Mononuclear cell (primary cell): ENCODE measurements around the gene SETD4. TPM values are rescaled to one million over a fixed set of nuclear protein-coding genes. Genes with fewer than 3 reads are reported as not detected.

Source experiments
- H3K27me3 ChIP-seq: 2 replicates; pipeline ENCODE4 v1.6.0; 2011; ENCODE audit warnings: low read length, control low read depth; ENCODE audit not compliant: insufficient read depth
- H3K4me1 ChIP-seq: 2 replicates; pipeline ENCODE4 v1.5.1; 2011; ENCODE audit warnings: mild to moderate bottlenecking, low read length, control low read depth; ENCODE audit not compliant: insufficient read depth
- H3K4me3 ChIP-seq: 2 replicates; pipeline ENCODE4 v1.5.1; 2011; ENCODE audit warnings: mild to moderate bottlenecking, low read length, moderate library complexity
- H3K9me3 ChIP-seq: 2 replicates; pipeline ENCODE4 v1.5.1; 2011; ENCODE audit warnings: low read depth, mild to moderate bottlenecking, control low read depth, low read length
- total RNA-seq: library from RNA; depleted of rRNA; stranded (reverse); fragments of >200 nt; gene quantifications from one replicate; pipeline ENCODE4 v1.2.3, GENCODE V29; 2012

SETD4 gene
- total RNA-seq, 1 donor, result 8.4 TPM

DNA sequence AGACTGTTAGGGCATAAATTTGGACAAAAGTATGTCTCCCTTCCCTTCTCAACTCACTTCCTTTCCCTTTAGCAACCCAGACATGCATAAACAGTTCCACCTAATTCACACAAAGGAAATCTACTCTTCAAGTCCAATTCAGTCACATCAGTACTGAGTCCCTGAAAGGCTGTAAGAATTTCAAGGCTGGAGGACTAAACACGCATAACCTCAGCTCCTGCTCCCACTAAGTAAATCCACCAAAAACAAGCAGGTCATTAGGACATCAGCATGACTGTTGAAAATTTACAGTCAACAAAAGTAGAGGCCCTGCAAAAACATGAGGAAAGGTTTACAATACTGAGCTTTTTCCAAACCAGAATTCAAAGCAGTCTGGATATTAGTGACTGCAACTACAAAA is 18.4 kb downstream of the SETD4 start:
- no peak overlapping the region for H3K4me3 ChIP-seq
- no peaks in the 10 kb centered on the region for H3K27me3 ChIP-seq
- H3K9me3 ChIP-seq, result no peaks in the 10 kb centered on the region
- no peaks in the 10 kb centered on the region for H3K4me1 ChIP-seq

DNA sequence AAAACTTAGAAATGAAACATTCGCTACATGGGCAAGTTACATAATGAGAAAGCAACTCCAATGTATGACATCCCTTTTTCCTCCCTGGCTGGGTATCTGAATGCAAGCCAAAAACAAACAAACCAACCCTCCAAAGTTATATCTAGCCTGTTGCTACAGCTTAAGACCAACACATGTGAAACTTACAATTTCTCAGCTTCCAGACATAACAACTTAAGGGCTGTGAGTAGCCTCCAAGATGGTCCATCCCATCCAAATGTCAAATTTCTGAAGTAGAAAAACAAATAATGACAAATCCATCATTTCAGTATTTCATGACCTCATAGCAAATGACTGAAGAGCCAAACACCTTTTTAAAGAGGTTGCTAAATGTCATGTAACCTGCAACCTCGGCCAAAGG is 19.9 kb downstream of the SETD4 start:
- no peaks in the 10 kb centered on the region for H3K9me3 ChIP-seq
- no peaks in the 10 kb centered on the region for H3K27me3 ChIP-seq
- H3K4me1 ChIP-seq, result no peaks in the 10 kb centered on the region

DNA sequence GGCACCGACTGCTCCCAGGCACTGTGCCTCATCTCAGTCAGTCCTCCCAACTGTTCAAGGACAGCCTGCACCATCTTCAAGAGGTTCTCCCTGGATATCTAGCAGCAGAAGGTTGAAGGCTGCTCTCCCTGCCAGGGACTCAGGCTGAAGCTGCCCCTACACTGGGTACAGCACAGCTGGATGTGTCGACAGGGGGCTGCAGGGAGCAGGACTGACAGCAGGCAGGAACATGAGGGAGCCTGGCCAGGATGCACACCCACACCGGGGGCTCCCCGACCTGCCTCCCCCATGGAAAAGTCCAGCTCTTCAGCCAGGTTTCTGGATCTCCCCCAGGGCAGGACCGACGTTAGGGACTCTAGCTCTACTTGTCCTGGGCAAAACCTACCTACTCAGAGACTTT is 20.5 kb downstream of the SETD4 start:
- no peaks in the 10 kb centered on the region for H3K9me3 ChIP-seq
- no peaks in the 10 kb centered on the region for H3K4me1 ChIP-seq

More for the DNA sequence above, 19.9 kb downstream of the SETD4 start:
- no peak overlapping the region for H3K4me3 ChIP-seq

DNA sequence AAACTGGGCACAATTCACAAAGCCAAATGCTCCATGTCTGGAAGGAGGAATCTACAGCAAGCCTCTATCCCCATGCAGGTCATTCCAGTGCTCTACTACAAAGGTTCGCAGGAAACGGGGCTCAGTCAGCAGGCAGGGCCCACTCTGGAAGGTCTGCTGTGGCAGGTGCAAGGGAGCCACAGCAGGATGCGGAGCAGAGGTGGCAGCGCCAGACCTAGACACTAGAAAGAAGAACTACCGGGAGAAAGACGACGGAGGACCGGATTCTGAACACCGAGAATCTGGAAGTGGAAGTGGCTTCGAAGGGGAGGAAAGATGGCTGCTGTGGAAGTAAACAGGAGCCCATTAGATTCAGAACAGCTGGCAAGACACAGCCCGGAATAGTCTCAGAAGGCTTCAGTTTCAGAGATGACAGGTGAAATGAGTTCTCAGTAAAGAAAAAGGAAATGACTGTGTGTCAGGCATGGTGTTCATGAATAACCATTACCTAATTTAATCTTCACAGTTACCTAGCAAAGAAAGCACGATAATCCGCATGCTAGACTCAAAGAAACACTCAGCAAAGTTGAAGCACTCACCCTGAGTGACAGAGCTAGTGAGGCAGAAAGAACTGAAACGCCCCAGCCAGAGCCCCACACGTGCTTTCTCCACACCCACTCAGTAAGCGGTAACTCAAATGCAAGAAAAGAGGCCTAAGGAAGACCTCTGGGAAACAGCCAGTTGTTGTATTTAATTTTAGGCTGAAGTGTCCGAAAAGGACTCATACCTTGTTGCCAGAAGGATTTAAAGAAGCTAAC is 21.4 kb downstream of the SETD4 start:
- no peak overlapping the region for H3K4me3 ChIP-seq
- H3K9me3 ChIP-seq, result no peaks in the 10 kb centered on the region
- no peaks in the 10 kb centered on the region for H3K27me3 ChIP-seq
- no peaks in the 10 kb centered on the region for H3K4me1 ChIP-seq

More for the DNA sequence above, 20.5 kb downstream of the SETD4 start:
- no peak overlapping the region for H3K4me3 ChIP-seq
- no peaks in the 10 kb centered on the region for H3K27me3 ChIP-seq

DNA sequence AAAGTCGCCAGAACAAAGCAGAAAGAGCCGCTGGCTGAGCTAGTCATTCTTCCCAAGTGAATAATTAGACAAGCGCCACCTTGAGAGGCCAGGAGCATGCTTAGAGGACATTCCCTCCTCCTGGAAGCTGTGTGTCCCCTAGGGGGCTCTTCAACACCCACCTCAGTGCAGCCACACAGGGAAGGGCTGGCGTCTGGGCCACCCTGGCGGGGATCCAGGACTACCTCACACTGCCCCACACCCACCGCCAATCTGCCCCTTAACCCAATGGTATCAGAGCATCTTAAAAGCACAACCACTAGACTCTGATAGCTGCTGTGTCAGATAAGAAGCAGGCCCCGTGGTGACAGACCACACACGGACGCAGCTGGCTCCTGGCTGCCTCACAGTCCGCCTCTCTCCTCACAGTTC is 24.9 kb downstream of the SETD4 start:
- H3K27me3 ChIP-seq, result no peaks in the 10 kb centered on the region
- no peaks in the 10 kb centered on the region for H3K4me1 ChIP-seq
- no peak overlapping the region for H3K4me3 ChIP-seq
- H3K9me3 ChIP-seq, result no peaks in the 10 kb centered on the region

DNA sequence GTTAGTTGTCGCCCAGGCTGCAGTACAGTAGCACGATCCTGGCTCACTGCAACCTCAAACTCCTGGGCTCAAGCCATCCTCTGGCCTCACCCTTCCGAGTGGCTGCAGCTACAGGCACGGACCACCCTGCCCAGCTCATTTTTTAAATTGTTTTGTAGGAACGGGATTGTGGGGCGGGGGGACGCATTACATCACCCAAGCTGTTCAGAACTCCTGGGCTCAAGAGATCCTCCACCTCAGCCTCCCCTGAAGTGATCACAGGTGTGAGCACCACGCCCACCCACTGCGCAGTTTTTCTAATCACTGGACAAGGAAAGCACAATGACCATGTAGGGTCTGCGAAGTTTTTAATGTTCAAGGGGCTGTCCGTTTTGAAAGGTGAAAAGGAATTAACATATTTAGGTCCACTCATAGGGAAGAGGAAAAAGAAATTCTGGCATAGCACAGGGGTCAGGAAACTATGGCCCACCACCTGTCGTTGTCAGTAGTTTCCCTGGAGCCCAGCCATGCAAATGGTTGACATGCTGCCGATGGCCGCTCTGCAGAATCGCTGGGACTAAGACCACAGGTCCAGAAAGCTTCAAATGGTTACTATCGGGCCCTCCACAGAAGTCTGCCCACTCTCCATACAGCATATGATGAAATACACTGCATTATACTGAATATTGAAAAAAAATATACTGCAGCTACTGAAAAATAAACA is 26.0 kb downstream of the SETD4 start:
- no peaks in the 10 kb centered on the region for H3K27me3 ChIP-seq
- H3K4me1 ChIP-seq, result no peaks in the 10 kb centered on the region
- no peaks in the 10 kb centered on the region for H3K9me3 ChIP-seq
- no peak overlapping the region for H3K4me3 ChIP-seq

DNA sequence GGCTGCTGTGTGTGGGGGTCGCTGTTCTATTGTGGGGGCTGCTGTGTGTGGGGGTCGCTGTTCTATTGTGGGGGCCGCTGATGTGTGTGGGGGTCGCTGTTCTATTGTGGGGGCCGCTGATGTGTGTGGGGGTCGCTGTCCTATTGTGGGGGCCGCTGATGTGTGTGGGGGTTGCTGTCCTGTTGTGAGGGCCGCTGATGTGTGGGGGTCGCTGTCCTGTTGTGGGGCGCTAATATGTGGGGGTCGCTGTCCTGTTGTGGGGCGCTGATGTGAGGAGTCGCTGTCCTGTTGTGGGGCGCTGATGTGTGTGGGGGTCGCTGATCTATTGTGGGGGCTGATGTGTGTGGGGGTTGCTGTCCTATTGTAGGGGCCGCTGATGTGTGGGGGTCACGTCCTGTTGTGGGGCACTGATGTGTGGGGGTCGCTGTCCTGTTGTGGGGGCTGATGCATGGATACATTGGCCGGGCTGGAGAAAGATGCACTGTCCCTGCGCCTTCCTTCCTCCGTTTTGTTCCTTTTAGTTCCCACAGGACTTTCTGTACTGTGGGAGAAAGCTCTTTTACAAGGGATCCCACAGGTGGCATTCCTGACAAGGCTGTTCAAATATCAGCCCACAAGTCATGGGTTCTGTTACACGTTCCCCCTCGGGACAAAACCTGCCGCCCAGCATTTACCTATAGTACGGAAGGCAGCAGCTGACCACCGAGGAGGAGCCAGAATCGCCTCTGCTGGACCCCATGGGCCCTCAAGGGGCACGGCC is 27.5 kb downstream of the SETD4 start:
- no peak overlapping the region for H3K4me3 ChIP-seq
- H3K9me3 ChIP-seq, result no peaks in the 10 kb centered on the region
- H3K4me1 ChIP-seq, result no peaks in the 10 kb centered on the region
- no peaks in the 10 kb centered on the region for H3K27me3 ChIP-seq

DNA sequence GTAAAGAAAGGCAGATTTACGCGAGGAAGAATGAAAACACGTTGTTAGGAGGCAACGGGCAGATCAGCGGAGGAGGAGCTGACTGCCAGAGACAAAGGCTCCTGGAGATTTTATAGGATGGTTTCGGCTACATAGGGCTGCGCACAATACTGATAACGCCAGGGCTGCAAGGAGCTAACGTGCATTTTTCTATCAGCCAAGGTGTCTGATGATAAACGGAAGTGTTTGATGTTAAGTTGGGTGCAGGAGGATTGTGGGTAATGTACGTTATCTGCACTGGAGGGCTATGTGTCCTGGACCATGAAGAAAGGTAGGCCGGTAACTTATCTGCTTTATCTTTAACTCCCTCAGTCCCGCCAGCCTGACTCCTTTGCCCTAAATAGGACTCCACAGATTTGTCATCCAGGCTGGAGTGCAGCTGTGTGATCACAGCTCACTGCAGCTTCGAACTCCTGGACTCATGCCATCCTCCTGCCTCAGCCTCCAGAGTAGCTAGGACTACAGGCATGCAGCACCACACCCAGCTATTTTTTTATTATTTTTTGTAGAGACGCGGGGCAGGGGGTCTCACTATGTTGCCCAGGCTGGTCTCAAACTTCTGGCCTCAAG is 29.6 kb downstream of the SETD4 start:
- H3K9me3 ChIP-seq, result no peaks in the 10 kb centered on the region
- no peaks in the 10 kb centered on the region for H3K4me1 ChIP-seq
- H3K4me3 ChIP-seq, result no peak overlapping the region
- no peaks in the 10 kb centered on the region for H3K27me3 ChIP-seq

DNA sequence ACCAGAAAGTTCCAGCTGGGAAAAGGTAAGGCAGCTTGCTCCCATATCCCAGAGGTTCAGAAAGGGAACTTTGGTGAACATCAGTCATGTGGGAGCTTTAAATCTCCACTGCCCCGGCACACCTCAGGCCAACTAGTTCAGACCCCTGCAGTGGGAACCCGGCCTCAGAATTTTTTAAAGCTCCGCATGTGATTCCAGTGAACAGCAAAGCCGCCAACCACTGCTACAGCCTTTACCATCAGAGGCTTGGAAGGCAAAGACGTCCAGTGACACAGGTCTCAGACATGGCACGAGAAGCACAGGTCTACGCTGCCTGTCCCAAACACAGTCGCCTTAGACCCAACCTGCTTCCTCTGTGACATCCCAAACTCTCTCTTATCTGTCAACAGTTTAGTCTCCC is 31.0 kb downstream of the SETD4 start:
- Histone ChIP-seq H3K9me3 (no peaks in the 10 kb centered on the region), H3K4me3 (no peak overlapping the region), H3K27me3 (no peaks in the 10 kb centered on the region), H3K4me1 (no peaks in the 10 kb centered on the region)

DNA sequence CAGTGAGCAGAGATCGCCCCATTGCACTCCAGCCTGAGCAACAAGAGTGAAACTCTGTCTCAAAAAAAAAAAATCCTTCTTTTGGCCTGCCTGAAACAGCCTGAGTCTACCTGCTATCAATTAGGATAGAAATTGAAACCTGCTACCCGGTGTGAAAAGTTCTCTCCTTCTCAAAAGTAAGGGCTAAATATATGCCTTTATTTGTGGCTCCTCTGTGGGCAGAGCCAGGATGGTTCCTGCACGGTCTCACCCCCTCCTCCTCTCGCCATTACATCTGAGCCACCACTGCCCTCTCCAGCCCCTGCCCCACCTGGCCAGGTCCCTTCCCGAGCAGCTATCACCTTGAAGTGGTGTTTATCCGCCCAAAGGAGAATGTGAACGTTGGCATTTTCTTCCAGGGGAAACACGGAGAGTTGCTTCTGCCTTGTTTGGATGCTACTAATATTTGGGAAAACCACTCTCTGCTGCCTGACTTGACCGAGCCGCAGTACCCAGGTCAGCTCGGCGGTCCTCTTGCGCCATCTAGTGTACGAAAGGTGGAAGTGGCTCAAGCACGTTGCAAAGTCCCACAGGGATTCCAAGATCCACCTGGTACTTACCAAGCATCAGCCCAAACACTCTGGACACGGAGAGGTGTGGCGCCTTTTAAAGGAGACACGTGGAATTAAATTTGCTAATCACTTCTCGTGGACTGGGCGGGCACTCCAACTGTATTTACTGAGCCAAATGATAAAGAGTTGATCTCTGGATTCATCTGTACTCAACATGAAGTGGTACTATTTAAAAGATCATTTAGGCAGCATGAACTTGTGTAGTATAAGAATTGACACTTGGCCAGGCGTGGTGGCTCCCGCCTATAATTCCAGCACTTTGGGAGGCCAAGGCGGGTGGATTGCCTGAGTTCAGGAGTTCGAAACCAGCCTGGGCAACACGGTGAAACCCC is 31.9 kb downstream of the SETD4 start:
- Histone ChIP-seq H3K27me3 (no peaks in the 10 kb centered on the region), H3K4me3 (no peak overlapping the region), H3K9me3 (no peaks in the 10 kb centered on the region), H3K4me1 (no peaks in the 10 kb centered on the region)

DNA sequence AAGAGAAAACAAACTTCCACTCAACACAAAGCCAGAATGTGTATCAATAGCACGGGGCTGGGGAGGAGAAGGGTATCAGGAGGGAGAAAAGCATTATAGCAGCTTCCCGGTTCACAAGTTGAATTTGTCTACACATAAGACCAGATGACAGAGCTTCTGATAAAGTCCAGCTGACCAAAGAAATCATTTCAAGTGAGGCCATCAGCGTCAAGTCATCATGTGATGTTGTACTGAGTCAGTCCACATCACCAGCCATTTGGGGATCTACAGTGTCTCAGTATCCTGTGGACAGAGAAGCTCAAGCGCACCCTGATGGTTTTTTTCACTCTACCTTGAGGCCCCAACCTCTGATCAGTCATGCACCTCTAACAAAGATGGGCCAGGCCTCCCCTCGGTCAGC is 33.0 kb downstream of the SETD4 start:
- no peaks in the 10 kb centered on the region for H3K4me1 ChIP-seq
- H3K27me3 ChIP-seq, result no peaks in the 10 kb centered on the region
- H3K4me3 ChIP-seq, result no peak overlapping the region
- no peaks in the 10 kb centered on the region for H3K9me3 ChIP-seq

DNA sequence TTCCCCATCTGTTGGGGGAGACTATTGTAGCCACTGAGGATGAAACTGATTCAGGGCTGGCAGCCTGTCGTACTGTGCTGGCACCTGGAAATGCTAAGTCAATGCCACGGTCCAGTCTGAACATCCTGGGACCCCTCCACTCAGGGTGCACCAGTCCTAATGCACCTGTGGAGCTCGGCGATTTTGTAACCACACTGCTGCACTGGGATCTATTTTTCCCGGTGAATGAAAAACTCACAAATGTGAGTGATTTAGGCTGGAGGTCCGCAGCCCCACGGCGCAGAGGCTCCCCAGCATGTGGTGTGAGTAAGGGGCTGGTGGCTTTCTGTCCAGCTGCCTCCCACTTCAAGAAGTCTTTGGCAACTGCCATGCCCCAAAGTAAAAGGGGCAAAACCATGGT is 35.5 kb downstream of the SETD4 start:
- Histone ChIP-seq H3K4me1 (no peaks in the 10 kb centered on the region), H3K9me3 (no peaks in the 10 kb centered on the region), H3K27me3 (no peaks in the 10 kb centered on the region), H3K4me3 (no peak overlapping the region)

DNA sequence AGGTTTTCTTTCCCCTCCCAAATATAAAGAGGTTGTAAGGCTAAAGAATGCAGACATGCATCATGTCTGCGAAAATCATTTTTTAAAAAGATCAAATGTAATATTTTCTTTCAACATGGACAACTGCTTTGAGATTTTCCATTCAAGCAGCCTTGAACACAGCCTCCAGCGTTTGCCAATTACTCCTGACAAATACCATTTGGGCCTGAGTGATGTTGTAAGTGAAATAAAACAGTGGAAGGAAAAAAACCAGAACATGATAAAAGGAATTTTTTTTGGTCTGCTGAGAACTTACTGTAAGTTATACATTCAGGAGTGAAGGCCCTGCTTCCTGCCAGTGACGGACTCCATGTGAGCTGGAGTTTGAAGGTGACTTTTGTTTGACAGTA is 37.2 kb downstream of the SETD4 start:
- H3K4me1 ChIP-seq, result no peaks in the 10 kb centered on the region
- H3K27me3 ChIP-seq, result no peaks in the 10 kb centered on the region
- H3K4me3 ChIP-seq, result no peak overlapping the region
- no peaks in the 10 kb centered on the region for H3K9me3 ChIP-seq

DNA sequence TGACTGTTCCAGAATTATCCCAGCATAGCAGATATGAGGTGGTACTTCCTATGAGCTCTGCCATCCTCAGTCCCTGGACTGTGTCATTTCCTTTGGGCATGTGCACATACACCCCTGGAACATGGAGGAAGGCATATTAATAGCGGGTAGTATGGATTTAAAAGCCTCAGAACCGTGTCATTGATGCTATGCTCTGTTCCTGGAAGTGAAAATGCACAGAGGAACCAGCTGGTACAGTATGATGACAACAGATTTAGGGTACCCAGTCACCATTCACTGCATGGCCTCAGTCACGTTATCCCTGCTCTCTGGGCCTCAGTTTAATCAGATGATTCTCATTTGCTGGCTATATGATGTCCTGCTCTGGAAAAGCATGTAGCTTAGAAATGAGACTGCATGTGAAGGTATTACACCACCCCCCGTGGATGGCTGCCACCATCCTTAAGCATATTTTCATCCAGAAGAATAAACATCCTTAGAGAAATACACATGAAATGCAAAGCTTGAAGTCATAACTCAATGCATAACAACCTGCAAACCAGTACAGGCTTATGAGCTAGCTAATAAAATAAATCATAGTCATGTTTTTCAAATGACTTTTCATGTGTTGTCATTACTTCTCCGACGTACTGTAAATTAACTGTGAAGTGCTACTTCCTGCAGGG is 37.8 kb downstream of the SETD4 start:
- Histone ChIP-seq H3K4me3 (no peak overlapping the region), H3K9me3 (no peaks in the 10 kb centered on the region), H3K4me1 (no peaks in the 10 kb centered on the region), H3K27me3 (no peaks in the 10 kb centered on the region)
